Stimulated activated naive CD8-positive, alpha-beta T cell treated with anti-CD3 and anti-CD28 coated beads, Interleukin-15, Interleukin-2, amounts not matched to agents 100 U/mL and 50 U/mL, for 24 hours (primary cell): Measurements from ENCODE around the gene PANK2.
"Not testable (repeated sequence)": the region's sequence is repeated elsewhere in the genome, so short reads cannot be mapped to it uniquely, and the experiment has no call there.

ENCODE experiments used
- ATAC-seq: fragments of 150-1000 bp; cut with Tn5 transposase; one replicate; pipeline ENCODE4 v1.10.0; 2021
- DNase-seq: peaks from one replicate; pipeline ENCODE4 v3.0.0; 2021

PANK2 gene

GRCh38 chr20:3869839-3870634 is 19.1 kb upstream of the PANK2 start:
- no peak for ATAC-seq
- DNase-seq = no peak

- DNase-seq (no peak), ATAC-seq (no peak)
These were observed 17.5 kb upstream of the PANK2 start for GRCh38 chr20:3871550-3872265.

DNA sequence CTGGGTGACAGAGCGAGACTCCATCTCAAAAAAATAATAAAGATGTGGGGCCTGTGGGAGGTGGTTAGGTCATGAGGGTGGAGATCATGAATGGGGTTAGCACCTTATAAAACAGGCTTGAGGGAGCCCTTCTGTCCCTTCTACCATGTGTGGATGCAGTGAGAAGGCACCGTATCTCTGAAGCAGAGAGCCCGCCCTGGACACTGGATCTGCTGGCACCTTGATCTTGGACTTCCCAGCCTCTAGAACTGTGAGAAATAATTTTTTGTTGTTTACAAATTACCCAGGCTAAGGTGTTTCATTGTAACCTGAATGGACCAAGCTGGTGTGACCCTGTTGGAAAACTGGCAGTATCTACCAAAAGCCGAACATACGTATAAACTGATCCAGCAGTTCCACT is 15.7 kb upstream of the PANK2 start:
- ATAC-seq = no peak

GRCh38 chr20:3874194-3874844 is 14.9 kb upstream of the PANK2 start:
- DNase-seq = no peak
- no peak for ATAC-seq

More for the DNA sequence above, 15.7 kb upstream of the PANK2 start:
- no peak for DNase-seq

- ATAC-seq (no peak), DNase-seq (no peak)
These were observed 13.7 kb upstream of the PANK2 start for GRCh38 chr20:3875378-3875974.

GRCh38 chr20:3876000-3876399 is 13.2 kb upstream of the PANK2 start:
- no peak for ATAC-seq
- no peak for DNase-seq

- DNase-seq = no peak
- ATAC-seq = no peak
These were observed 12.5 kb upstream of the PANK2 start for GRCh38 chr20:3876676-3877075.

GRCh38 chr20:3878921-3879274 is 10.3 kb upstream of the PANK2 start:
- DNase-seq, ATAC-seq: not testable (repeated sequence)

GRCh38 chr20:3885715-3886114 is 3.5 kb upstream of the PANK2 start:
- no peak for ATAC-seq
- DNase-seq = no peak

GRCh38 chr20:3887876-3888620 is 1.1 kb upstream of the PANK2 start:
- DNase-seq (no peak), ATAC-seq (no peak)

DNA sequence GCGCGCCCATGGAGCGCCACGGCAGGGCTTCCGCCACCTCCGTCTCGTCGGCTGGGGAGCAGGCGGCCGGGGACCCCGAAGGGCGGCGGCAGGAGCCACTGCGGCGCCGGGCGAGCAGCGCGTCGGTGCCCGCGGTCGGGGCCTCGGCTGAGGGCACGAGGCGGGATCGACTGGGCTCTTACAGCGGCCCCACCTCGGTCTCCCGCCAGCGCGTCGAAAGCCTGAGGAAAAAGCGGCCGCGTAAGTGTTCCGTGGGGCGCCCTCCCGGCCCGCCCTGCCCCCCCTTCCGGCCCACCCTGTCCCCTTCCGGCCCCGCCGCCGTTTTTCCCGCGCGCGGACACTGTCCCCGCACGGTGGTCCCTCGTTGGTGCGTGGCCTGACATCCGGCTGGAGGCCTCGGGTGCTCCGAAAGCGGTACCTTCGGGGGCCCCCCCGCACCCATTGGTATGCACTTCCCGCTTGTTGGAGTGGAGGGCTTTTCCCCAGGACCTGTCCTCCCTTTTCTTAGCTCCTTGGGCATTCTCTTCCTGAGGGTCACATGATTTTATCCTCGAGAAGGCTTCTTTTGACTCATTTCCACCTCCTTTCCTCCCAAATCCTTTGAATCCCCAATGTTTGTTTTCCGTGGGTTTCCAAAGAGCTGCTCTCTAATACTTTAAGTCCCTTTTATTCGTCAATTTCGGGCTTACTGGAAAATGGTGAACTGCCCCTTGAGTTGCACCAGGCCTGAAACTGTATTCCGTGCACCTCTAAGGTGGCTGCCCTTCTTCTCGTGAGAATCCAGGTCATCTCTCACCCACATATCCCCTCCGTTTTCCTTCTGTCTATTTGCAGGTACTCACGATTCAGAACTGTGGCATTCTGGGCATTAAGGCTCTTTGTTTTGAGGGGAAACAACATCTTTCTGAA is 556 bp downstream of the PANK2 start:
- peak; percentile 26 for ATAC-seq

GRCh38 chr20:3890398-3890751 is 1.2 kb downstream of the PANK2 start:
- ATAC-seq = no peak
- no peak for DNase-seq

More for the DNA sequence above, 556 bp downstream of the PANK2 start:
- peak; percentile 72 for DNase-seq

DNA sequence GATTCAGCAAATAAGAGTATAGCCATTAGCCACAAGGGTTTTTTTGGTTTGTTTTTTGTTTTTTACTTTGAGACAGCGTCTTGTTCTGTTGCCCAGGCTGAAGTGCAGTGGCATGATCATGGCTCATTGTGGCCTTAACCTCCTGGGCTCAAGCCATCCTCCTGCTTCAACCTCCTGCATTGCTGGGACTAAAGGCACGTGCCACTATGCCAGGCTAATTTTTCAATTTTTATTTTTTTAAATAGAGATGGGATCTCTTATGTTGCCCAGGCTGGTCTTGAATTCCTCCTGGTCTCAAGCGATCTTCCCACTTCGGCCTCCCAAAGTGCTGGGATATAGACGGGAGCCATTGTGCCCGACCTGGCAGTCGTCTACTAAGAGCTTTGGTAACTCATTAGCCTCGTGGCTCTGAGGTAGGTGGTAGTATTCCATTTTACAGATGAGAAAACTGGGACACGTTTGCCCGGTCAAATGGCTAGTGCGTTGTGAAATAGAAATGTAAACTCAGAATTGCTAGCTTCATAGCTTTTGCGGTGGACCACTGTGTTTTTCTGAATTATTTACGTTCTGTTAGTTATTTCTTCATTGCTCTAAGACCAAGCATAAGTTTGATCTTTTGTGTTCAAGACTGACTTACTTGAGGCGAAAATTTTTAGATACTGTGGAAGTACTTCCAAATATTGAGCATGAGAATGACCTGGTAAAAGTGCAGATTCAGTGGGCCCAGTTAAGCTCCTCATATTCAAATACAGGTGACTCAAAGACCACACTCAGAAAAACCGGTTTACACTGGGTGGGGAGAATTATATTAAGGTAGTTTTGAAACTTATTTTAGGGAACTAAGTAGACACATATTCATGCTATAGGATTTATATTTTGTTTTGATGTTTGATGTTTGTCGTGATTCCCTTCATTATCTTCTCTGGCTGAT is 2.1 kb downstream of the PANK2 start:
- ATAC-seq = no peak
- DNase-seq = no peak

- DNase-seq = no peak
- peak; percentile 30 for ATAC-seq
These were observed 5.6 kb downstream of the PANK2 start for GRCh38 chr20:3894796-3895195.

DNA sequence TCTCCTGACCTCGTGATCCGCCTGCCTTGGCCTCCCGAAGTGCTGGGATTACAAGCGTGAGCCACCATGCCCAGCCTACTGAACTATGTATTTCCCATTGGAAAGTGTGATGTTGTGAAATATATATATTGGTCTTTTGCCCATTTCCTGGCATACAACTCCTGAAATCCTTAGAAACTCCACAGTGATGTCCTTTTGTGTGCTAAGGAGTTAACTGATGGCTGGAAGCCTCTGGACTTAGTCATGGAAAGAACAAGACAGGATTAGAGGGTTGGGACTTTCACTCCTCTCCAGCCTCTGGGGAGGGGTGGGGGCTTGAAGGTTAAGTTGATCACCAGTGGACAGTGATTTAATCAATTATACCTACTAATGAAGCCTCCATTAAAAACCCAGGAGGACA is 7.1 kb downstream of the PANK2 start:
- ATAC-seq (no peak), DNase-seq (no peak)

DNA sequence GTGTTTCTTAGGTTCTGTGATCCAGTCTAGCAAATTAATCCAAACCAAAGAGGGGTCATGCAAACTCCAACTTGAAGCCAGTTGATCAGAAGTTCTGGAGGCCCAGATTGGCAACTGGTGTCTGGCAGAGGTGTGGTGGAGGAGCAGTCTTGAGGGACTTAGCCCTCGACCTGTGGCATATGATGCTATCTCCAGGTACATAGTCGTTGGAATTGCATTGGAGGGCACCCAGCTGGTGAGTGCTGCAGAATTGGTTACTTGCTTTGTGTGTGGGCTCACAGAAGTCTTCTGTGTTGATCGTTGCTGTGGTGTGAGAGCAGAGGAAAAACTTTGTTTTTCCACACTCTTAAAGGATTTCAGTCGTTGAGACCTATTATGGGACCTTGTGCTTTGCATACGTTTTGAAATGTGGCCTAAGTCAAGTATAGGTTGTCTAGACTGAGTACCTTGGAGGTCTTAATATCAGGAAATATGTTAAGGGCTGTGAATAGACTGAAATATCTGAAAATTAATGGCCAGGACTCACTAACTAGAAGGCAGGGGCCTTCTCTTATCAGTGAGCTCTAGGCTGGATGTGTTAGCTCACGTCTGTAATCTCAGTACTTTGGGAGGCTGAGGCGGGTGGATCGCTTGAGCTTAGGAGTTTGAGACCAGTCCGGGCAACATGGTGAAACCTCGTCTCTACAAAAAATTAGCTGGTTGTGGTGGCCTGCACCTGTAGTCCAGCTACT is 7.8 kb downstream of the PANK2 start:
- ATAC-seq = no peak

DNA sequence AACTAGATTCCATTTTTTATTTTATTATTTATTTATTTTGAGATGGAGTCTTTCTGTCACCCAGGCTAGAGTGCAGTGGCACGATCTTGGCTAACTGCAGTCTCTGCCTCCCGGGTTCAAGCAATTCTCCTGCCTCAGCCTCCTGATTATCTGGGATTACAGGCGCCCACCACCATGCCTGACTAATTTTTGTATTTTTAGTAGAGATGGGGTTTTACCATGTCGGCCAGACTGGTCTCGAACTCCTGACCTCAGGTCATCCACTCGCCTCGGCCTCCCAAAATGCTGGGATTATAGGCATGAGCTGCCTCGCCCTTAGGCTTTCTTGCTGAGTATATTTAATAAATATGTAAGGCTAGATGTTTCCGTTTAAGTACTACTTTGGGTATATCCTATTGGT is 9.0 kb downstream of the PANK2 start:
- DNase-seq, ATAC-seq: not testable (repeated sequence)

More for the DNA sequence above, 7.8 kb downstream of the PANK2 start:
- DNase-seq = no peak

GRCh38 chr20:3898639-3899038 is 9.5 kb downstream of the PANK2 start:
- no peak for DNase-seq
- no peak for ATAC-seq

GRCh38 chr20:3900187-3900604 is 11.0 kb downstream of the PANK2 start:
- DNase-seq (no peak), ATAC-seq (peak; percentile 87)
